ENCODE measurements around the gene MFAP3.

MFAP3 gene

DNA sequence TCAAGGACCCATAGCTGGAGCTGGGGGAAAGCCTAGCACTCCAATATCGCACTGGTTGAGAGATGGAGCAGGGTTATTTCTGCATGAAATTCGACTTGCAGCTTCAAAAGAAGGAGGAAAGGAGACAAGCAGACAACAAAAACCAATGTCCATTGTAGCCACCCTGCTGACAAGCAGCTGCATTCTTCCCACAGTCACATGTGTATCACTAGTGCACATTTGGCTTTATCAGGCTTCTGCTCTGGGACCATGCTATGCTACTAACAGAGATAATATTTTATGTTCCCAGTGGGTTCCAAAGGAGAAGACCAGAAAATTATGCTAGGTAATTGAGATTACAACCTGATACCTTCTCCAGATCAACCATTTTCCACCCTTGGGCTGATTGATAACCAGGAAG lies 59.7 kb downstream of the MFAP3 start:
- H3K4me3 ChIP-seq (ENCODE audit: control insufficient read depth in 1 of 7, extremely low read depth in 1 of 7, insufficient read depth in 4 of 7, low read depth in 2 of 7, low read length in 6 of 7), result no peak overlapping the region
- ChIA-PET CTCF (no interaction called here), POLR2A (no interaction called here)
- no peak for DNase-seq
- no peaks in the 10 kb centered on the region for H3K4me1 ChIP-seq (ENCODE audit: control extremely low read depth in 1 of 4, control insufficient read depth in 4 of 4, insufficient read depth in 4 of 4, low read length in 3 of 4)
- peaks cover 0 to 8% (median 3%) of the 10 kb centered on the region in 5 experiments for H3K27me3 ChIP-seq (replicated peaks in 2 of 5; ENCODE audit: control insufficient read depth in 4 of 5, insufficient read depth in 5 of 5, low read length in 4 of 5)
- 100% methylated on average over 1 of the region's 2 CpGs for WGBS (ENCODE audit: insufficient coverage)
- H3K9me3 ChIP-seq (ENCODE audit: control extremely low read depth in 1 of 5, control insufficient read depth in 4 of 5, insufficient read depth in 2 of 5, low read depth in 1 of 5, low read length in 4 of 5), result no peaks in the 10 kb centered on the region
- H3K36me3 ChIP-seq (ENCODE audit: control insufficient read depth in 4 of 4, insufficient read depth in 4 of 4, low read length in 3 of 4), result no peaks in the 10 kb centered on the region
- H3K27ac ChIP-seq (ENCODE audit: insufficient read depth in 1 of 2, low read depth in 1 of 2, low read length in 2 of 2, poor library complexity in 1 of 2, severe bottlenecking in 2 of 2), result no peak overlapping the region

- POLR2A ChIA-PET, result no interaction called here
- no peaks in the 10 kb centered on the region for H3K9me3 ChIP-seq (ENCODE audit: control extremely low read depth in 1 of 5, control insufficient read depth in 4 of 5, insufficient read depth in 2 of 5, low read depth in 1 of 5, low read length in 4 of 5)
- H3K27ac ChIP-seq (ENCODE audit: insufficient read depth in 1 of 2, low read depth in 1 of 2, low read length in 2 of 2, poor library complexity in 1 of 2, severe bottlenecking in 2 of 2), result no peak overlapping the region
- no peaks in the 10 kb centered on the region for H3K4me1 ChIP-seq (ENCODE audit: control extremely low read depth in 1 of 4, control insufficient read depth in 4 of 4, insufficient read depth in 4 of 4, low read length in 3 of 4)
- 100% methylated on average over 1 of the region's 1 CpG for WGBS (ENCODE audit: insufficient coverage)
- CTCF ChIA-PET, result no interaction called here
- no peaks in the 10 kb centered on the region for H3K36me3 ChIP-seq (ENCODE audit: control insufficient read depth in 4 of 4, insufficient read depth in 4 of 4, low read length in 3 of 4)
- no peak overlapping the region for H3K4me3 ChIP-seq (ENCODE audit: control insufficient read depth in 1 of 7, extremely low read depth in 1 of 7, insufficient read depth in 4 of 7, low read depth in 2 of 7, low read length in 6 of 7)
- H3K27me3 ChIP-seq (replicated peaks in 2 of 5; ENCODE audit: control insufficient read depth in 4 of 5, insufficient read depth in 5 of 5, low read length in 4 of 5), result peaks cover 0 to 5% (median 0%) of the 10 kb centered on the region in 5 experiments
- no peak for DNase-seq
Measured at GRCh38 chr5:154101184-154101583, 62.4 kb downstream of the MFAP3 start.

DNA sequence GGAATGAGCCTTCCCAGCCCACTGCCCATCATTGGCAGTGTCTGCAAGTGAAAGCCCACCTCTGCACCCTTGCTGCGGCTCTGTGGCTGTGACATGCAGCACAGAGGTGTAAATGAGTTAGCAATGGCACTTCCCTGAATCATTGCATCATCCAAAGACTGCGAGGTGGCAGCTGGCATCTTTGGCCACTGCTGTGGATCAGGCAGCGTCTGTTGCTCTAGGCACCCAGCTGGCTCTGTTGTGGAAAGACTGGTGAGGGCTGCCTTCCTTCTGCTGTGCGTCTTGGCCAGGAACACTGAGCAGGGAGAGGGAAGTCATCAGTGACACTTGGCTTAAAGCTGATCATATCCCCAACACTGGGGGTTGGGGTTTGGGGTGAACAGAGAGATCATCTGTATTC lies 64.5 kb downstream of the MFAP3 start:
- Histone ChIP-seq H3K36me3 (ENCODE audit: control insufficient read depth in 4 of 4, insufficient read depth in 4 of 4, low read length in 3 of 4) (no peaks in the 10 kb centered on the region), H3K9me3 (ENCODE audit: control extremely low read depth in 1 of 5, control insufficient read depth in 4 of 5, insufficient read depth in 2 of 5, low read depth in 1 of 5, low read length in 4 of 5) (no peaks in the 10 kb centered on the region), H3K27ac (ENCODE audit: insufficient read depth in 1 of 2, low read depth in 1 of 2, low read length in 2 of 2, poor library complexity in 1 of 2, severe bottlenecking in 2 of 2) (no peak overlapping the region), H3K4me1 (ENCODE audit: control extremely low read depth in 1 of 4, control insufficient read depth in 4 of 4, insufficient read depth in 4 of 4, low read length in 3 of 4) (no peaks in the 10 kb centered on the region), H3K4me3 (ENCODE audit: control insufficient read depth in 1 of 7, extremely low read depth in 1 of 7, insufficient read depth in 4 of 7, low read depth in 2 of 7, low read length in 6 of 7) (no peak overlapping the region), H3K27me3 (replicated peaks in 2 of 5; ENCODE audit: control insufficient read depth in 4 of 5, insufficient read depth in 5 of 5, low read length in 4 of 5) (peaks cover 0 to 5% (median 0%) of the 10 kb centered on the region in 5 experiments)
- WGBS (ENCODE audit: insufficient coverage), result 86% methylated on average over 3 of the region's 4 CpGs
- ChIA-PET POLR2A (no interaction called here), CTCF (no interaction called here)
- no peak for DNase-seq

Measured in common myeloid progenitor, CD34-positive (primary cell).